DOHH2 (cell line): ENCODE measurements around the gene FBN3.

Experiments
- EZH2phosphoT487 ChIP-seq: fragments of 200-600 bp; sonication (generic); IDR thresholded peaks from 2 replicates; pipeline ENCODE4 v1.6.1; 2017; ENCODE audit warnings: borderline replicate concordance, mild to moderate bottlenecking, antibody characterized with exemption, low read length, moderate library complexity, mixed read lengths
- TF ChIP-seq, protein P1 (sequence below): fragments of 200-600 bp; sonication (generic); IDR thresholded peaks from one replicate; pipeline ENCODE4 v1.5.1; 2014; ENCODE audit warnings: antibody characterized with exemption, mild to moderate bottlenecking, low read depth, low read length; ENCODE audit not compliant: poor library complexity, severe bottlenecking

DNA sequence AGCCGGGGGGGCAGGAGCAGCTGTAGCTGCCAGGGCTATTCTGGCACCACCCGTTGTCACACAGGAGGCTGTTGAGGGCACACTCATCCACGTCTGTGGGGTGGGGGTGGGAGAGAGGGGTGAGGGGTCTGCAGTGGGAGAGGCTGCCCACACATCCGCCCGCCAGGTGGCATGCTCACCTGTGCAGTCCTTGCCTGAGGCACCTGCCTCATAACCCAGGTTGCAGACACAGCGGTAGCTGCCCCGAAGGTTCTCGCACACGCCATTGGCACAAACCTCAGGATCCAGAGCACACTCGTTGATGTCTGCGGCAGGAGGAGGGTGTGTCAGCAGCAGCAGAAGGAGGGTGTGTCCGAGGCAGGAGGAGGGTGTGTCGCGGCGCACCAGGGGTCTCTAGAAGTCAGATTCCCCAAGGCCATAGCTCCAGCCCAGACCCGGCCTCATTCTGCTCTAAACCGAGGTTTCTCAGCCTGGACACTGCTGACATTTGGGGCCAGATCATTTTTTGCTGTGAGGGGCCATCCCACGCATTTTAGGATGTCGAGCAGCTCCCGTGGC lies 20.3 kb downstream of the FBN3 start:
- TF ChIP-seq, protein P1, sequence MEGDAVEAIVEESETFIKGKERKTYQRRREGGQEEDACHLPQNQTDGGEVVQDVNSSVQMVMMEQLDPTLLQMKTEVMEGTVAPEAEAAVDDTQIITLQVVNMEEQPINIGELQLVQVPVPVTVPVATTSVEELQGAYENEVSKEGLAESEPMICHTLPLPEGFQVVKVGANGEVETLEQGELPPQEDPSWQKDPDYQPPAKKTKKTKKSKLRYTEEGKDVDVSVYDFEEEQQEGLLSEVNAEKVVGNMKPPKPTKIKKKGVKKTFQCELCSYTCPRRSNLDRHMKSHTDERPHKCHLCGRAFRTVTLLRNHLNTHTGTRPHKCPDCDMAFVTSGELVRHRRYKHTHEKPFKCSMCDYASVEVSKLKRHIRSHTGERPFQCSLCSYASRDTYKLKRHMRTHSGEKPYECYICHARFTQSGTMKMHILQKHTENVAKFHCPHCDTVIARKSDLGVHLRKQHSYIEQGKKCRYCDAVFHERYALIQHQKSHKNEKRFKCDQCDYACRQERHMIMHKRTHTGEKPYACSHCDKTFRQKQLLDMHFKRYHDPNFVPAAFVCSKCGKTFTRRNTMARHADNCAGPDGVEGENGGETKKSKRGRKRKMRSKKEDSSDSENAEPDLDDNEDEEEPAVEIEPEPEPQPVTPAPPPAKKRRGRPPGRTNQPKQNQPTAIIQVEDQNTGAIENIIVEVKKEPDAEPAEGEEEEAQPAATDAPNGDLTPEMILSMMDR: no peak
- TF ChIP-seq EZH2phosphoT487: no peak
